H54 (cell line): Measurements from ENCODE around the gene FANCE.
"Not testable (repeated sequence)": the region's sequence is repeated elsewhere in the genome, so short reads cannot be mapped to it uniquely, and the experiment has no call there.

ENCODE experiments used
- DNase-seq: peaks from one replicate; pipeline ENCODE4 v3.0.0; 2011; ENCODE audit warnings: low spot score, mixed read lengths; ENCODE audit not compliant: insufficient read length
- FAIRE-seq: peaks from 3 replicates; lab custom pipeline; 2011; peaks lifted over from hg19 to GRCh38; lab: Jason Lieb, UNC
- POLR2A ChIP-seq: IDR thresholded peaks from 2 replicates; pipeline ENCODE4 v1.6.1; 2011; ENCODE audit warnings: low read depth, mild to moderate bottlenecking, low read length

Gene FANCE

GRCh38 chr6:35419961-35420360, 32.2 kb upstream of the FANCE start:
- no peak for DNase-seq
- no peak for TF ChIP-seq POLR2A
- FAIRE-seq = no peak

- FAIRE-seq (peak; percentile 84), DNase-seq (peak; percentile 78)
- no peak for TF ChIP-seq POLR2A
Measured at GRCh38 chr6:35425284-35425683, 26.9 kb upstream of the FANCE start.

GRCh38 chr6:35426074-35426473, 26.1 kb upstream of the FANCE start:
- DNase-seq = no peak
- no peak for TF ChIP-seq POLR2A
- no peak for FAIRE-seq

GRCh38 chr6:35427435-35427834, 24.7 kb upstream of the FANCE start:
- no peak for DNase-seq
- no peak for FAIRE-seq
- no peak for TF ChIP-seq POLR2A

- no peak for FAIRE-seq
- no peak for TF ChIP-seq POLR2A
- peak; percentile 40 for DNase-seq
Measured at GRCh38 chr6:35427851-35428321, 24.3 kb upstream of the FANCE start.

- FAIRE-seq (no peak), DNase-seq (no peak)
- no peak for TF ChIP-seq POLR2A
Measured at GRCh38 chr6:35428421-35429149, 23.6 kb upstream of the FANCE start.

GRCh38 chr6:35429463-35429862, 22.7 kb upstream of the FANCE start:
- no peak for FAIRE-seq
- TF ChIP-seq POLR2A = no peak

GRCh38 chr6:35432291-35432690, 19.8 kb upstream of the FANCE start:
- FAIRE-seq (no peak), DNase-seq (no peak)
- no peak for TF ChIP-seq POLR2A

More at GRCh38 chr6:35429463-35429862, 22.7 kb upstream of the FANCE start:
- no peak for DNase-seq

- not testable (repeated sequence) for DNase-seq, FAIRE-seq
Measured at GRCh38 chr6:35432702-35433101, 19.4 kb upstream of the FANCE start.

GRCh38 chr6:35435074-35435837, 16.9 kb upstream of the FANCE start:
- FAIRE-seq (no peak), DNase-seq (no peak)
- no peak for TF ChIP-seq POLR2A

- FAIRE-seq (no peak), DNase-seq (no peak)
- TF ChIP-seq POLR2A = no peak
Measured at GRCh38 chr6:35436071-35436857, 15.9 kb upstream of the FANCE start.

GRCh38 chr6:35438378-35439065, 13.6 kb upstream of the FANCE start:
- not testable (repeated sequence) for DNase-seq, FAIRE-seq

GRCh38 chr6:35439308-35439707, 12.8 kb upstream of the FANCE start:
- no peak for TF ChIP-seq POLR2A
- no peak for DNase-seq
- no peak for FAIRE-seq
